ENCODE data around the gene LRRC70. TPM values are rescaled to one million over a fixed set of nuclear protein-coding genes. Genes with fewer than 3 reads are reported as not detected.

Gene LRRC70
- total RNA-seq, 1 donor from 2014 or later, result 0.79 TPM

GRCh38 chr5:62576570-62577170 lies 1.9 kb upstream of the LRRC70 start:
- no peak overlapping the region for H3K27ac Mint-ChIP-seq
- Histone ChIP-seq H3K4me2 (no peak overlapping the region), H3F3A (ENCODE audit: low read depth) (no peaks in the 10 kb centered on the region), H3K9ac (no peak overlapping the region), H3K4me1 (peaks cover 8% of the 10 kb centered on the region), H3K79me2 (ENCODE audit: low read depth) (no peaks in the 10 kb centered on the region), H3K27me3 (no peaks in the 10 kb centered on the region), H3K4me3 (no peak overlapping the region), H3K27ac (no peak overlapping the region), H3K9me3 (ENCODE audit: low read depth) (no peaks in the 10 kb centered on the region), H4K20me1 (ENCODE audit: low read depth) (peaks cover 8% of the 10 kb centered on the region), H3K36me3 (no peaks in the 10 kb centered on the region), H2AFZ (replicated peaks) (no peak overlapping the region)
- no peaks in the 10 kb centered on the region for H3K27me3 Mint-ChIP-seq (ENCODE audit: insufficient read depth, low read depth)
- no peak overlapping the region for H3K4me3 Mint-ChIP-seq
- TF ChIP-seq CTCF (IDR thresholded peaks at IDR 0.05) (no peak), EZH2 (IDR thresholded peaks at IDR 0.05) (no peak), EZH2phosphoT487 (IDR thresholded peaks at IDR 0.05) (no peak)
- H3K36me3 Mint-ChIP-seq, result peaks cover 9% of the 10 kb centered on the region
- DNase-seq (ENCODE audit: low spot score), result no peak
- H3K4me1 Mint-ChIP-seq, result peaks cover 24% of the 10 kb centered on the region
- H3K9me3 Mint-ChIP-seq, result no peaks in the 10 kb centered on the region

- H4K20me1 ChIP-seq (ENCODE audit: low read depth), result peaks cover 8% of the 10 kb centered on the region
- H3K79me2 ChIP-seq (ENCODE audit: low read depth), result no peaks in the 10 kb centered on the region
- no peaks in the 10 kb centered on the region for H3K9me3 ChIP-seq (ENCODE audit: low read depth)
- H3K27me3 ChIP-seq, result no peaks in the 10 kb centered on the region
- no peak overlapping the region for H3K27ac Mint-ChIP-seq
- no peak overlapping the region for H3K4me3 Mint-ChIP-seq
- no peak for TF ChIP-seq EZH2phosphoT487 (IDR thresholded peaks at IDR 0.05)
- no peak for TF ChIP-seq CTCF (IDR thresholded peaks at IDR 0.05)
- TF ChIP-seq EZH2 (IDR thresholded peaks at IDR 0.05), result no peak
- no peak overlapping the region for H3K27ac ChIP-seq
- H3K36me3 Mint-ChIP-seq, result peaks cover 5% of the 10 kb centered on the region
- no peaks in the 10 kb centered on the region for H3K27me3 Mint-ChIP-seq (ENCODE audit: insufficient read depth, low read depth)
- peaks cover 24% of the 10 kb centered on the region for H3K4me1 Mint-ChIP-seq
- no peak for DNase-seq (ENCODE audit: low spot score)
- no peaks in the 10 kb centered on the region for H3F3A ChIP-seq (ENCODE audit: low read depth)
- H3K4me1 ChIP-seq, result peaks cover 8% of the 10 kb centered on the region
- H3K9ac ChIP-seq, result no peak overlapping the region
- no peak overlapping the region for H3K4me3 ChIP-seq
- no peaks in the 10 kb centered on the region for H3K9me3 Mint-ChIP-seq
- H3K36me3 ChIP-seq, result no peaks in the 10 kb centered on the region
- H2AFZ ChIP-seq (replicated peaks), result no peak overlapping the region
- H3K4me2 ChIP-seq, result no peak overlapping the region
Measured at GRCh38 chr5:62577488-62577887, 1.1 kb upstream of the LRRC70 start.

DNA sequence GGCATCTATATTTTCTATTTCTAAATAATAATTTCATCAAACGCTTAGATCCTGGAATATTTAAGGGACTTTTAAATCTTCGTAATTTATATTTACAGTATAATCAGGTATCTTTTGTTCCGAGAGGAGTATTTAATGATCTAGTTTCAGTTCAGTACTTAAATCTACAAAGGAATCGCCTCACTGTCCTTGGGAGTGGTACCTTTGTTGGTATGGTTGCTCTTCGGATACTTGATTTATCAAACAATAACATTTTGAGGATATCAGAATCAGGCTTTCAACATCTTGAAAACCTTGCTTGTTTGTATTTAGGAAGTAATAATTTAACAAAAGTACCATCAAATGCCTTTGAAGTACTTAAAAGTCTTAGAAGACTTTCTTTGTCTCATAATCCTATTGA lies 1.1 kb downstream of the LRRC70 start:
- H3K4me3 ChIP-seq, result no peak overlapping the region
- Mint-ChIP-seq H3K4me3 (no peak overlapping the region), H3K9me3 (no peaks in the 10 kb centered on the region), H3K4me1 (peaks cover 8% of the 10 kb centered on the region), H3K27ac (no peak overlapping the region), H3K36me3 (peaks cover 5% of the 10 kb centered on the region), H3K27me3 (ENCODE audit: insufficient read depth, low read depth) (no peaks in the 10 kb centered on the region)
- H3K4me1 ChIP-seq, result peaks cover 8% of the 10 kb centered on the region
- no peak overlapping the region for H2AFZ ChIP-seq (replicated peaks)
- no peak overlapping the region for H3K9ac ChIP-seq
- no peaks in the 10 kb centered on the region for H3K27me3 ChIP-seq
- no peaks in the 10 kb centered on the region for H3K36me3 ChIP-seq
- H4K20me1 ChIP-seq (ENCODE audit: low read depth), result no peaks in the 10 kb centered on the region
- no peak overlapping the region for H3K27ac ChIP-seq
- no peaks in the 10 kb centered on the region for H3F3A ChIP-seq (ENCODE audit: low read depth)
- no peak overlapping the region for H3K4me2 ChIP-seq
- TF ChIP-seq CTCF (IDR thresholded peaks at IDR 0.05) (no peak), EZH2 (IDR thresholded peaks at IDR 0.05) (no peak), EZH2phosphoT487 (IDR thresholded peaks at IDR 0.05) (no peak)
- H3K9me3 ChIP-seq (ENCODE audit: low read depth), result no peaks in the 10 kb centered on the region
- H3K79me2 ChIP-seq (ENCODE audit: low read depth), result no peaks in the 10 kb centered on the region
- no peak for DNase-seq (ENCODE audit: low spot score)

Measured in neural progenitor cell (in vitro differentiated cells).